Gastroesophageal sphincter (tissue), 4 donors: ENCODE data around the gene NIPAL1. TPM values are rescaled to one million over a fixed set of nuclear protein-coding genes. Genes with fewer than 3 reads are reported as not detected.

Source experiments
- ATAC-seq: fragments of 150-250 bp; one replicate; pipeline ENCODE4 v1.9.1; 2016; ENCODE audit warnings: mild to moderate bottlenecking, moderate library complexity
- H3K27ac ChIP-seq, 4 donors: fragments of 200-600 bp; sonication (generic) in 3 of 4; 1 replicate in 3 of 4; 2 replicates in 1 of 4; pipeline ENCODE4 v1.5.1; 2016 to 2019
- H3K27me3 ChIP-seq: fragments of 200-600 bp; sonication (generic); one replicate; pipeline ENCODE4 v1.5.1; 2019
- H3K36me3 ChIP-seq, 2 donors: fragments of 200-600 bp; sonication (generic); one replicate each; pipeline ENCODE4 v1.5.1; 2019; ENCODE audit warnings: control low read depth in 1 of 2
- H3K4me1 ChIP-seq, 3 donors: fragments of 200-600 bp; sonication (generic); 1 replicate in 2 of 3; 2 replicates in 1 of 3; pipeline ENCODE4 v1.5.1; 2016 to 2019; ENCODE audit warnings: control low read depth in 2 of 3
- H3K4me3 ChIP-seq, 2 donors: fragments of 200-600 bp; sonication (generic); one replicate each; pipeline ENCODE4 v1.5.1; 2019; ENCODE audit warnings: mild to moderate bottlenecking in 1 of 2, moderate library complexity in 1 of 2
- H3K9me3 ChIP-seq, 3 donors: fragments of 200-600 bp; sonication (generic); one replicate each; pipeline ENCODE4 v1.5.1; 2017 to 2019; ENCODE audit warnings: control low read depth in 2 of 3
- EP300 ChIP-seq: sonication (generic); formaldehyde crosslinking; IDR thresholded peaks from one replicate; pipeline ENCODE4 v1.6.1; 2017; ENCODE audit warnings: antibody characterized with exemption, mild to moderate bottlenecking
- POLR2A ChIP-seq, 2 donors: fragments of 450-650 bp; IDR thresholded peaks; one replicate each; pipeline ENCODE4 v1.6.1; 2017; ENCODE audit warnings: antibody characterized with exemption in 2 of 2, mild to moderate bottlenecking in 2 of 2, moderate library complexity in 1 of 2
- POLR2AphosphoS5 ChIP-seq: sonication (generic); formaldehyde crosslinking; IDR thresholded peaks from one replicate; pipeline ENCODE4 v1.6.1; 2017; ENCODE audit warnings: antibody characterized with exemption
- WGBS, 2 donors: methylation state at CpG; one replicate each; pipeline ENCODE4 v1.1.5; 2018; ENCODE audit warnings: low coverage in 1 of 2; 5-methylcytosine and 5-hydroxymethylcytosine counted together
- total RNA-seq, 4 donors: library from RNA; depleted of rRNA; stranded (reverse); fragments of >200 nt; gene quantifications; one replicate each; pipeline ENCODE4 v1.1.0, GENCODE V29; 2016
- TF ChIP-seq, protein P1 (sequence below), 4 experiments: fragments of 200-600 bp in 2 of 4; fragments of 450-650 bp in 2 of 4; sonication (generic) in 1 of 4; IDR thresholded peaks; one replicate each; pipeline ENCODE4 v1.5.1; 2017 to 2019; ENCODE audit warnings: antibody characterized with exemption in 4 of 4, mild to moderate bottlenecking in 2 of 4, moderate library complexity in 2 of 4

Gene NIPAL1
- total RNA-seq, 4 donors from 2014 or later = 0.16 to 2.0 (median 0.25) TPM

DNA sequence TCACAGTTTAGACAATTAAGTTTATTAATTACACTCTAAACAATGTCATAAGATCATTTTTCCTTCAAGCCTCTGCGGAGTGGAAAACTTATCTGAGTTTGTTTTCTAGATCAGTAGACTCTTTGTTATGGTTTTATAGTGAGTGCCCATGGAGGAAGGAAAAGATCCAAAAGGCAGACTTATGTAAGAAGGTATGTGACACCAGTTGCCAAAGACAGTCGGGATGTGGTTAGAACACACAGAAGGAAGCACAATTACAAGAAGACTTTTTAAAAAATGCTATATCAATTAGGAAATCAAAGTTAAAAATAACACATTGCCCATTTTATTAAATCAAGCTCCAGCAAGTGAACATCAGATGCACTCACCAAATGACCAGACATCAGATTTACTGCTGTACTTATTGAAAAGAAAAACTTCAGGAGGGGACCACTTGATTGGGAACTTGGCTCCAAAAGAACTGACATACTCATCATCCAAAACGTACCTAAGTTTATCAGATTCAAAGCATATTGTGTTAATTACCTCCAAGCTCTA lies 57.1 kb downstream of the NIPAL1 start:
- Histone ChIP-seq H3K9me3 (no peaks in the 10 kb centered on the region), H3K27me3 (no peaks in the 10 kb centered on the region), H3K36me3 (no peaks in the 10 kb centered on the region), H3K4me1 (no peaks in the 10 kb centered on the region), H3K27ac (no peak overlapping the region), H3K4me3 (no peak overlapping the region)
- TF ChIP-seq POLR2AphosphoS5 (no peak), EP300 (no peak), POLR2A (IDR thresholded peaks at IDR 0.05) (no peak)
- TF ChIP-seq, protein P1, sequence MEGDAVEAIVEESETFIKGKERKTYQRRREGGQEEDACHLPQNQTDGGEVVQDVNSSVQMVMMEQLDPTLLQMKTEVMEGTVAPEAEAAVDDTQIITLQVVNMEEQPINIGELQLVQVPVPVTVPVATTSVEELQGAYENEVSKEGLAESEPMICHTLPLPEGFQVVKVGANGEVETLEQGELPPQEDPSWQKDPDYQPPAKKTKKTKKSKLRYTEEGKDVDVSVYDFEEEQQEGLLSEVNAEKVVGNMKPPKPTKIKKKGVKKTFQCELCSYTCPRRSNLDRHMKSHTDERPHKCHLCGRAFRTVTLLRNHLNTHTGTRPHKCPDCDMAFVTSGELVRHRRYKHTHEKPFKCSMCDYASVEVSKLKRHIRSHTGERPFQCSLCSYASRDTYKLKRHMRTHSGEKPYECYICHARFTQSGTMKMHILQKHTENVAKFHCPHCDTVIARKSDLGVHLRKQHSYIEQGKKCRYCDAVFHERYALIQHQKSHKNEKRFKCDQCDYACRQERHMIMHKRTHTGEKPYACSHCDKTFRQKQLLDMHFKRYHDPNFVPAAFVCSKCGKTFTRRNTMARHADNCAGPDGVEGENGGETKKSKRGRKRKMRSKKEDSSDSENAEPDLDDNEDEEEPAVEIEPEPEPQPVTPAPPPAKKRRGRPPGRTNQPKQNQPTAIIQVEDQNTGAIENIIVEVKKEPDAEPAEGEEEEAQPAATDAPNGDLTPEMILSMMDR (IDR thresholded peaks at IDR 0.05) = no peak
- WGBS, 2 donors = 27 to 33% methylated on average over 3 of the region's 3 CpGs
- no peak for ATAC-seq

- no peaks in the 10 kb centered on the region for H3K9me3 ChIP-seq
- H3K27me3 ChIP-seq = no peaks in the 10 kb centered on the region
- no peak for TF ChIP-seq POLR2AphosphoS5
- TF ChIP-seq, protein P1 (IDR thresholded peaks at IDR 0.05) = no peak
- TF ChIP-seq POLR2A (IDR thresholded peaks at IDR 0.05) = no peak
- no peak for TF ChIP-seq EP300
- H3K4me3 ChIP-seq = no peak overlapping the region
- WGBS, 2 donors = 75 to 76% methylated on average over 1 of the region's 1 CpG
- no peaks in the 10 kb centered on the region for H3K36me3 ChIP-seq
- H3K27ac ChIP-seq = no peak overlapping the region
- H3K4me1 ChIP-seq = no peaks in the 10 kb centered on the region
- no peak for ATAC-seq
Measured at GRCh38 chr4:48074657-48075056, 58.1 kb downstream of the NIPAL1 start.

GRCh38 chr4:48078425-48078824 lies 61.9 kb downstream of the NIPAL1 start:
- WGBS, 2 donors = 80 to 100% methylated on average over 1 to 2 of the region's 2 CpGs
- no peak for ATAC-seq

GRCh38 chr4:48078862-48079655 lies 62.5 kb downstream of the NIPAL1 start:
- no peaks in the 10 kb centered on the region for H3K4me1 ChIP-seq
- H3K27me3 ChIP-seq = peaks cover 6% of the 10 kb centered on the region
- TF ChIP-seq POLR2AphosphoS5 = no peak
- no peak for TF ChIP-seq POLR2A (IDR thresholded peaks at IDR 0.05)
- no peak for TF ChIP-seq EP300
- TF ChIP-seq, protein P1 (IDR thresholded peaks at IDR 0.05) = no peak
- H3K4me3 ChIP-seq = no peak overlapping the region
- H3K9me3 ChIP-seq = no peaks in the 10 kb centered on the region
- no peak overlapping the region for H3K27ac ChIP-seq
- WGBS, 2 donors = 64 to 80% methylated on average over 3 to 5 of the region's 5 CpGs
- no peaks in the 10 kb centered on the region for H3K36me3 ChIP-seq
- no peak for ATAC-seq

More at GRCh38 chr4:48078425-48078824, 61.9 kb downstream of the NIPAL1 start:
- Histone ChIP-seq H3K4me1 (no peaks in the 10 kb centered on the region), H3K36me3 (no peaks in the 10 kb centered on the region), H3K27ac (no peak overlapping the region), H3K9me3 (no peaks in the 10 kb centered on the region), H3K4me3 (no peak overlapping the region), H3K27me3 (peaks cover 6% of the 10 kb centered on the region)
- no peak for TF ChIP-seq POLR2AphosphoS5
- TF ChIP-seq, protein P1 (IDR thresholded peaks at IDR 0.05) = no peak
- TF ChIP-seq POLR2A (IDR thresholded peaks at IDR 0.05) = no peak
- TF ChIP-seq EP300 = no peak

DNA sequence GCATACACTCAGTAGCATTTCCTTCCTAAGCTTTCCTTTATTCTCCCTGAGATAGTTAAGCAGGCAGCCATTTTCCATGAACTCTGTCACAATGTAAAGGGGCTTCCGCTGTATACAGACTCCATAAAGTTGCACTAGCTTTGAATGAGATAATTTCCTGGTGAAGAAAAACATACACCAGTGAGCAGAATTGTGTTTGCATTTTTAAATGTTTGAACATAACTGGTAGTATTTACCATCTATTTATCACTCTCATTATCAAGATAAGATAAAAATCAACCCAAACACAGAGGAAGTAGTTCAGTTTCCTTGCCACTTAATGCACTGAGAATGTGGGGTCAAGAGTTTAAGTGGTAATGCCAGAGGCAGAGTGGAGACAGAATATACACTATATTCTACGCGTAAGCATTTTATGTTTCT lies 63.4 kb downstream of the NIPAL1 start:
- no peak overlapping the region for H3K27ac ChIP-seq
- H3K36me3 ChIP-seq = no peaks in the 10 kb centered on the region
- no peaks in the 10 kb centered on the region for H3K9me3 ChIP-seq
- peaks cover 6% of the 10 kb centered on the region for H3K27me3 ChIP-seq
- 28 to 83% methylated on average over 2 to 3 of the region's 3 CpGs for WGBS, 2 donors
- no peak overlapping the region for H3K4me3 ChIP-seq
- TF ChIP-seq, protein P1 (IDR thresholded peaks at IDR 0.05) = no peak
- TF ChIP-seq EP300 = no peak
- no peak for TF ChIP-seq POLR2AphosphoS5
- no peak for TF ChIP-seq POLR2A (IDR thresholded peaks at IDR 0.05)
- ATAC-seq = no peak
- no peaks in the 10 kb centered on the region for H3K4me1 ChIP-seq
